T-helper 2 cell (primary cell): ENCODE results near the gene EFHB.
"Not testable (repeated sequence)": the region's sequence is repeated elsewhere in the genome, so short reads cannot be mapped to it uniquely, and the experiment has no call there.

Experiments
- DNase-seq, 5 experiments: peaks; one replicate each; pipeline versions ENCODE4 v3.0.0 to v3.0.0-alpha.2; 2012 to 2022
- total RNA-seq, 2 donors: gene quantifications; one replicate each; lab custom pipeline; 2026; lab: John Stamatoyannopoulos, UW

The EFHB gene
- total RNA-seq = 0 to 1.5 reads per million in 2 donors

DNA sequence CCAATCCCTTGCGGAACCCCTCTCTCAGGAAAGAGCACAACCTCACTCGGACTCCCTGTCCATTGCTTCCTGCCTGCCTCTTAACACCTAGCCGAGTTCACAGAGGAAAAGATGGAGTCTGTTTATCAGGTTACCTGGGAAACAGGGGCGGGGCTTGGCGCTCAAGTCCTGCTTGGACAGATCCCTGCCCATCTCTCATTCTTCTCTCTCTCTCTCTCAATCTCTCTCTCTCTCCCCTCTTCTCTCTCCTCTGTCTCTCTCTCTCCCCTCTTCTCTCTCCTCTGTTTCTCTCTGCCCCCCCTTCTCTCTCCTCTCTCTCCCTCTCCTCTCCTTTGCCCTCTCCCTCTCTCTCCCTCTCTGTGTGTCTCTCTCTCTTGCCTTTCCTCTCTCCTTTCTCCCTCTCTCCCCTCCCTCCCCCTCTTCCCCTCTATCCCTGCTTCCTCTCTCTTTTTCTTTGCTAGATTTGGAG is at the start of gene EFHB:
EFHB (minus strand) TSS at position 120 of the 469 bp plus-strand sequence. CDS start 199 bp downstream, outside the sequence.
- no peak for DNase-seq

DNA sequence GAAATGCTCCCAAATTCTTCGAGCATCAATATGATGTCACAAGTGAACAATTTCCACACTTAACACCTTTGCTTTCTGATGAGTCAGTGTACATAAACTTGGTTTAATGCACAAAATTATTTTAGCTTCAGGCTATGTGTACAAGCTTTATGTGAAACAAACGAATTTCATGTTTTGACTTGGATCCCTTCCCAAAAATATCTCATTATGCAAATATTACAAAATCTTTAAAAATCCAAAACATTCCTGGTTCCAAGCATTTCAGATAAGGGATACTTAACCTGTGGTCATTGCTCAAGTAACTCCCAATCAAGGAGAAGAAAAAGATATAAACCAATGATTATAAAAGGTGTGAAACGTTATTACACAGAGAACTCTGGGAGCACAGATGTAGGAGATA is 38.0 kb upstream of the EFHB start:
- DNase-seq = no peak

- no peak for DNase-seq
Measured at GRCh38 chr3:19970327-19970726, 36.3 kb upstream of the EFHB start.

DNA sequence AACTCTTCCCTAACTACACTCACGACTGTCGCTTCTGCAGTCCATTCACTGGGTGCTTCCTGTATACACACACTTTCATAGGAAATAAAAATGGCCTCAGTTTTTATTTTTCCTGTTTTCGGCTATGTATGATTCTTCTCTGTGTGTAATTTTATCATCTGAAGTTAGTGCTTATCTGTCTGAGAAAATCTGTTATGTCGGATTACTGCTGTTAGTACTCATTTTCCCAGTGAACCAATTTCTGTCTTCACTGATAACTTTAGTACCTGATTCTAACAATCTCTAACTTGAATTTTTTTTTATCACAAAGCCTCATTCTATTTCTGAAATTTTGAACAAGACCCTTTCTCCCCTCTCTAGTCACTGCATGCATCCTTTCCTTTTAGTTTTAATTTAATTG is 33.8 kb upstream of the EFHB start:
- no peak for DNase-seq

DNA sequence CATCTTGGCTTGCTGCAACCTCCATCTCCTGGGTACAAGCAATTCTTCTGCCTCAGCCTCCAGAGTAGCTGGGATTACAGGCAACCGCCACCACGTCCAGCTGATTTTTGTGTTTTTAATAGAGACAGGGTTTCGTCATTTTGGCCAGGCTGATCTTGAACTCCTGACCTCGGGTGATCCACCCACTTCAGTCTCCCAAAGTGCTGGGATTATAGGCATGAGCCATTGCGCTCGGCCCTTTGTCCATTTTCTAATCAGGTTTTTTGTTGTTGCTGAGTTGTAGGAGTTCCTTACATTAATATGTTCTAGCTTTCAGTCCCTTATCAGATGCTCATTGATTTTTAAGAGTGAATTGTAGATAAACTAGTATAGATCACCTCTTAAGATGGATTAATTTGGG is 33.2 kb upstream of the EFHB start:
- no peak for DNase-seq

- no peak for DNase-seq
Measured at GRCh38 chr3:19961960-19962359, 27.9 kb upstream of the EFHB start.

DNA sequence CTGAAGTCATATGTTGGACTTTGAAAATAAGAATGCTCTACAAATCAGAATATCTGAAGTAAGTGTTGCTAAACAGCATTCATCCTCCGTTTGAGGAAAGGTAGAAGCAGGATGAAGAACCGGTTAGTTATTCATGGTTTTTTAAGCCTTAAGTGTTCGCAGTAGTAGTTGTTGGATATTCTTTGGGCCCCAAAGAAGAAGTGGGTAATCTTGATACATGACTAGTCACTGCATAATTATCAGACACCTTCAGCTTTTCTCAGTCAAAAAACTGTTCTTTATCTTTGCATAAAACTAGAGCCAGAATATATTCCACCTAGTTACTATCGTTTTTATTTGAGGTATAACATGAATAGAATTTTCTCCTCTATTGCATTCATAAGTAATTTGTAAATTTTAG is 26.7 kb upstream of the EFHB start:
- no peak for DNase-seq

DNA sequence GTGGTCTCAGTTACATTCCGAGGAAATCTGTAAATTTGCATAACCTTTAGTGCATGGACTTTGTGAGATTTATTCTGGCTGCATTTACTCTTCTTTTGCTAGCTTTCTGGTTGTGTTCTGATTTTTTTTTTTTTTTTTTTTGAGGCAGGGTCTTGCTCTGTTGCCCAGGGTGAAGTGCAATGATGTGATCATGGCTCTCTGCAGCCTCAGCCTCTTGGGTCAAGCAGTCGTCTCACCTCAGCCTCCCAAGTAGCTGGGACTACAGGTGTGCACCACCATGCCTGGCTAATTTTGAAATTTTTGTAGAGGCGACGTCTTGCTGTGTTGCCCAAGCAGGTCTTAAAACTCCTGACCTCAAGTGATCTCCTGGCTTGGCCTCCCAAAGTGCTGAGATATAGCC is 25.5 kb upstream of the EFHB start:
- DNase-seq = no peak

GRCh38 chr3:19957354-19957753 is 23.3 kb upstream of the EFHB start:
- not testable (repeated sequence) for DNase-seq

DNA sequence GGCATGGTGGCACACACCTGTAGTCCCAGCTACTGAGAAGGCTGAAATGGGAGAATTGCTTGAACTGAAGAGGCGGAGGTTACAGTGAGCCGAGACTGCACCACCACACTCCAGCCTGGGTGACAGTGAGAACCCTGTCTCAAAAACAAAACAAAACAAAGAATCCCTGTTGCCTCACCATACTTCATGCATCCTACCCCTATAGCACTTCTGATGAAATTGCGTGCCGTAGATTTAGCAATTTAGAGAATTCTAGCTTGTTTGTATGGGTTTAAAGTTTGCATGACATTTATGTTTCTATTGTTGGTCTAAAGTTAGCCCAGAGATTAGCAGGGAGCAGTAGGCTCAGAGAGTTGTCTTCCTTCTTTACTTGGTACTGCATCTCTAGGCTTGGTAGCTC is 20.7 kb upstream of the EFHB start:
- DNase-seq = no peak

GRCh38 chr3:19950316-19950715 is 16.3 kb upstream of the EFHB start:
- DNase-seq = no peak

GRCh38 chr3:19948226-19948591 is 14.2 kb upstream of the EFHB start:
- no peak for DNase-seq

DNA sequence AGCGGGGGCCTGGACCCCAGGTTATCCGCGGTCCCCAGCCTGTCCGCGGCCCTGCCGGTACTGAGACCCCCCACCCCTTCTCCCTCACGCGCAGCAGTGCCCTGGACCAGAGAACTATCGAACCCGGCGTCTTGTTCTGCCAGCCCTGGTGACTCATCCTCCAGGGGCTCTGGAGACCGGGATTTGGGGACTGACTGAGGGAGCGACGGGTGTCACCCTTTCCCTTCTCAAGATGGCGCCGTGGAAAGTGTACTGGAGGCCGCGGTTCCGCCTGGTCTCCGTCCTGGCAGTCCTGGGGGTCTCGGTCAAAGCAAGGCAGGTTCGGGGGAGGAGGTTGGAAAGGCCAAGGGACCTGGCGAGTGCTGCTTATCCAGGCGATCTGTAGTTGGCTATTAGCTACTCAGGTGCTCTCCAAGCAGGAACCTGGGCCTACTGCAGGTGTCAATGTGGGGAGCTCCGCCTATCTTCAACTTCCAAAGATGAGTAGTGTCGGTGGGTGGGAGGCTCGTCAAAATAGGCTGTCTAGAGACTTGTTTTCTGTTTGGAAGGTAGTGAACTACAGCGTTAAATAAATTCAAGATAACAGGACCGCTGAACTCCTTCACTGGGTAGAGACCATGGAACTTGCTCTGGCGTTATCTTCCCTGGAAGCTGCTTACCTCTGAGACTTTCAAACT is 13.7 kb upstream of the EFHB start:
- DNase-seq = peak; percentile 11 to 71 (median 39)

- DNase-seq = peak; percentile 89 to 99 (median 96)
Measured at GRCh38 chr3:19946832-19947548, 13.0 kb upstream of the EFHB start, which contains the start of gene RAB5A. Gene RAB5A (plus strand): TSS chr3:19947097. CDS start chr3:19950899, 3,802 bp downstream.

DNA sequence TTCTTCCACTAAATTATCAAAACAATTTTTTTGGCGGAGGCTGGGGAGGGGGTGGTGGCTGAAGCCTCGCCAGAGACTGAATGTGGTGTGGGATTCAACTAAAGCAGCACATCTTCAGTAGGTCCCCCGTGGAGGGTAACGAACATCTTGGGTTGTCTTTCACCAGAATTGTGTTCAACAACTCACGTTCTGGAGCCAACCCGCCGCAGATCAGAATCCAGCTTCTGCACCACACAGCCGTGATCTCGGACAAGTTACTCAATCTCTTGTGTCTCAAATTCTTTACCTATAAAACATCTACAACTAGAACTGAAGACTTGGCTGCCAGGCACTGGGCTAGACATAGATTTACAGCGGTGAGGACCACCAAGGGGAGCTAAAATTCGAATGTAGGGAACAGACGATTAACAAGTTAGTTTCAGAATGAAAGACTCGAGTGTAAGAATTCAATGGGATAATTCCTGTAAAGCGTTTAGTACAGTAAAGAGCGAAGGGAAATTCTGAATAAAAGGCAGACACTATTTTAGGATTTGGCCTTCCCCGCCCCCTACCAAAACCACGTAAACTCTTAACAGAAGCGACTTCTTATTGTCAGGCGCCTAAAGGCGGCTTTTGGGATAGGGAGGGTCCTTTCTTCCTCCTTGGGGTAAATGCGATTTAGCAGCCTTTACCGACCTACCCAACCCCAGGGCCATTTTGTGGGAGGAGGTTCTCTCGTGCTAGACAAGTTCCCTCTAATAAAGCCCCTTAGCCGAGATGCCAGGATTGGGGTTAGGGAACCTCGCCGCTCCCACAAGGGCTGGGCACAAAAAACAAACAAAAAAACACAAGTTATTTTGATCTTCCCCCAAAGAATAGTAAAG is 12.2 kb upstream of the EFHB start:
- DNase-seq = peak in 1 of 5 experiments; percentile 7

- DNase-seq = no peak
Measured at GRCh38 chr3:19945534-19945933, 11.5 kb upstream of the EFHB start.

DNA sequence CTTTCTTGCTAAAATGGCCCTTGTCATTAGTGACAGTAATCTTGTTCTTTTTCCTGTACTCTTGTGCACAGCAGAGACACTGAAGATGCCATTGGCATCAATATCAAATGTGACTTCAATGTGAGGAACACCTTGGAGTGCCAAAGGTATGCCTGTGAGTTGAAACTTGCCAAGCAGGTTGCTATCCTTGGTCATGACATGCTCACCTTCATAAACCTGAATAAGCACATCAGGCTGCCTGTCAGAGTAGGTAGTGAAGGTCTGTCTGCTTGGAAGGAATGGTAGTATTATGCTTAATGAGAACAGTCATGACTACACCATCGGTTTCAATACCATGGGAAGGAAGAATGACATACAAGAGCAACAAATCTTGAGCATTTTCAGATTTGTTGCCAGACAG is 6.6 kb upstream of the EFHB start:
- DNase-seq = no peak

GRCh38 chr3:19938295-19938627 is 4.2 kb upstream of the EFHB start:
- DNase-seq = no peak

DNA sequence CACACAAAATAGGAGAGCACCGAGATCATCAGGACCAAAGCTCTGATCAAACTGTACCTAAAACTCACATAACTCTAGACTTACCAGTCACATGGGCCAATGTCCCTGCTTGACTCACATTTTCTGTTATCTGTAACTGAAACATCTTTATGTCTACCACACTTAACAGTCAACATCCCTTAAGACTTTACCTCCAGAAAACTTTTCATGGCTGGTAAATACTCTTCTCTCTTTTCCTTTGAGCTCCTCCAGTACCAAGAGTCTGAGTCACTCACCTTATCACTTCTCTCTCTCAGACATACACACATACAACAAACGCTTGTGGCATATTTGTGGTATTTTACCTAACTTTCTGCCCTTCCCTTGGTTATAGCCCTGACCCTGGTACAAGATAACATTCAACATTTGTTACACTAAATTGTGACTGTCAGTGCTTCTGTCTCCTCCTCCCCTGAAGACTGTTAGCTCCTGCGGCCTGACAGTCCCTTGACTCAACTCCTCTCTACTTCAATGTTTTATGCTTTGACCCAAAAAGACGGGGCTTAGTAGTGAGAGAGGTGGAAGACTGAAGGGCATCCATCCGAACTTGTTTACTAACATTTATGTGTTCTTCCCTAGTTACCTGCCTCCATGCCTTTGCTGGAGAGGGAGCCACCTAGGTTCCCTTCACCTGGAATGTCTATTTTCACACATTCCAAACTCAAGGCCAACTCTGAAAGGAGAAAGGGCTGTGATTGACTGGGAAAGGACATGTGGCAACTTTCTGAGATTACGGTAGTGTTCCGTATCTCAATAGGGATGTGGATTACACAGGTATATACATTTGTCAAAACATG is 3.7 kb upstream of the EFHB start:
- DNase-seq = peak in 1 of 5 experiments; percentile 41

- no peak for DNase-seq
Measured at GRCh38 chr3:19932422-19932821, 1.6 kb downstream of the EFHB start.

DNA sequence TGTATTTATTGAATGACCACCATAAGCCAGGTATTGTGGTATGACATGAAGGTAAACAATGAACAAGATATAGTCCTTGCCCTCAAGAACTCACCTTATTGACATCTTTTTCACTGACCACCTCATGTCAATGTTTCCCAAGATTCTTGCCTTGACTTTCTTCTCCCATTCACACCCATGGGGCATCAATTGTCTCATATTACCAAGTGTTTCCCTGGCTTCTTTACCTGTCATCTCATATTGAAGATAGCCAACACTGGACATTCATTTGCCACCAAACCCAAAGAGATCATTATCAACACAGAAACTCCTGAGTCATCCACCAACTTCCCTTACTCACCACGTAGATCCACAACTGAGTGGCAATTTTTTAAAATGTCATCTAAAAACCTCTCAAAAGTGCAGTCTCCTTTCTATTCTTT is 2.2 kb downstream of the EFHB start:
- peak in 1 of 5 experiments; percentile 22 for DNase-seq

DNA sequence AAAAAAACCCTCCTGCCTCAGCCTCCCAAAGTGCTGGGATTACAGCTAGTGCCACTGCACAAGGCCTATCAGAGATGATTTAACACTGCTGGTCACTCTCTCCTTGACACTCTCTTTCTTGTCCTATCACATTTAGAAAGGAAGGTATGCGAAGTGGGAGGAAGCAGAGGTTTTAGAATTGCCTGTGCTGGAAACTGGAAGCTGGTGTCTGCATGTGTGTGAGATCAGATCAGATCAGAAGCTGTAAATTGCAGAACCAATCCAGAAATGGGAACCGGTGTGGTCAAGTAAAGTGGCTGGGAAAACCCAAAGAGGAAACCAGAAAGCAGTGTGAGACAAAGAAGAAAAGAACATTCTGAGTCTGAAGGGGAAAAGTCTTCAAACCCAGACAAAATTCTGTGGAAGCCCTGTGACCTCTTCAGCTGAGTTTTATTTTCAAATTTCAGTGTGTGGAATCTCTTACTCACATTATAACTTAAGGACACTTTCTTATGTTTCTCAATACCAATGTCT is 2.8 kb downstream of the EFHB start:
- peak in 1 of 5 experiments; percentile 38 for DNase-seq
